Lower leg skin (tissue), 3 donors: ENCODE data around the gene IER5.

Experiments used
- POLR2A ChIP-seq, 2 donors: fragments of 450-650 bp; IDR thresholded peaks; one replicate each; pipeline ENCODE4 v1.6.1; 2016 to 2017; ENCODE audit warnings: antibody characterized with exemption in 2 of 2, mild to moderate bottlenecking in 1 of 2, moderate library complexity in 1 of 2
- TF ChIP-seq, protein P1 (sequence below), 3 donors: fragments of 450-650 bp; IDR thresholded peaks; one replicate each; pipeline ENCODE4 v1.5.1; 2016; ENCODE audit warnings: antibody characterized with exemption in 3 of 3, mild to moderate bottlenecking in 3 of 3, moderate library complexity in 2 of 3

- no peak for TF ChIP-seq POLR2A (IDR thresholded peaks at IDR 0.05)
- TF ChIP-seq, protein P1, sequence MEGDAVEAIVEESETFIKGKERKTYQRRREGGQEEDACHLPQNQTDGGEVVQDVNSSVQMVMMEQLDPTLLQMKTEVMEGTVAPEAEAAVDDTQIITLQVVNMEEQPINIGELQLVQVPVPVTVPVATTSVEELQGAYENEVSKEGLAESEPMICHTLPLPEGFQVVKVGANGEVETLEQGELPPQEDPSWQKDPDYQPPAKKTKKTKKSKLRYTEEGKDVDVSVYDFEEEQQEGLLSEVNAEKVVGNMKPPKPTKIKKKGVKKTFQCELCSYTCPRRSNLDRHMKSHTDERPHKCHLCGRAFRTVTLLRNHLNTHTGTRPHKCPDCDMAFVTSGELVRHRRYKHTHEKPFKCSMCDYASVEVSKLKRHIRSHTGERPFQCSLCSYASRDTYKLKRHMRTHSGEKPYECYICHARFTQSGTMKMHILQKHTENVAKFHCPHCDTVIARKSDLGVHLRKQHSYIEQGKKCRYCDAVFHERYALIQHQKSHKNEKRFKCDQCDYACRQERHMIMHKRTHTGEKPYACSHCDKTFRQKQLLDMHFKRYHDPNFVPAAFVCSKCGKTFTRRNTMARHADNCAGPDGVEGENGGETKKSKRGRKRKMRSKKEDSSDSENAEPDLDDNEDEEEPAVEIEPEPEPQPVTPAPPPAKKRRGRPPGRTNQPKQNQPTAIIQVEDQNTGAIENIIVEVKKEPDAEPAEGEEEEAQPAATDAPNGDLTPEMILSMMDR (IDR thresholded peaks at IDR 0.05) = no peak
These were observed 8.6 kb upstream of the IER5 start for GRCh38 chr1:181079920-181080319.
